K562 (cell line): ENCODE measurements around the gene FOXP3. TPM values are rescaled to one million over a fixed set of nuclear protein-coding genes. Genes with fewer than 3 reads are reported as not detected.

Experiments
- ADNP ChIP-seq: fragments of 200-800 bp; sonication (Bioruptor generic); IDR thresholded peaks from 2 replicates; pipeline ENCODE4 v1.6.1; 2016; ENCODE audit warnings: missing genetic modification characterization, missing compliant biosample characterization
- ETV6 ChIP-seq, 3 experiments: fragments of 150-350 bp in 1 of 3; sonication (generic) in 1 of 3; formaldehyde crosslinking in 1 of 3; IDR thresholded peaks; 2 replicates each; pipeline versions ENCODE4 v1.6.1 to v1.8.0; 2014 to 2022; ENCODE audit warnings: borderline replicate concordance in 2 of 3, low read depth in 2 of 3, antibody characterized with exemption in 1 of 3, low read length in 1 of 3, mild to moderate bottlenecking in 1 of 3, missing genetic modification reagents in 1 of 3
- ILK ChIP-seq: fragments of 450-650 bp; IDR thresholded peaks from 2 replicates; pipeline ENCODE4 v1.6.1; 2016; ENCODE audit warnings: missing genetic modification characterization, low read depth, mild to moderate bottlenecking, missing compliant biosample characterization, moderate library complexity, borderline replicate concordance
- KDM2B ChIP-seq: fragments of 250-450 bp; sonication (Bioruptor Pico); IDR thresholded peaks from 2 replicates; pipeline ENCODE4 v1.8.0; 2021; ENCODE audit warnings: mild to moderate bottlenecking, moderate library complexity
- MXI1 ChIP-seq: IDR thresholded peaks from 2 replicates; pipeline ENCODE4 v1.6.1; 2011; ENCODE audit warnings: low read depth, mild to moderate bottlenecking, improper control_type of control experiment, low read length
- NBN ChIP-seq: fragments of 450-650 bp; IDR thresholded peaks from 2 replicates; pipeline ENCODE4 v1.6.1; 2016; ENCODE audit warnings: low read depth, mild to moderate bottlenecking
- PHF20 ChIP-seq: fragments of 450-650 bp; IDR thresholded peaks from 2 replicates; pipeline ENCODE4 v1.6.1; 2018; ENCODE audit not compliant: partially characterized antibody
- POLR2A ChIP-seq: fragments of 450-650 bp; conservative IDR thresholded peaks from 2 replicates; pipeline ENCODE4 v1.6.1; 2016
- PTBP1 ChIP-seq: fragments of 200-400 bp; formaldehyde crosslinking; IDR thresholded peaks from 2 replicates; pipeline ENCODE4 v1.6.1; 2017; ENCODE audit warnings: low read depth, low read length
- PURB ChIP-seq: sonication (generic); formaldehyde crosslinking; IDR thresholded peaks from 2 replicates; pipeline ENCODE4 v1.9.0; 2021; ENCODE audit warnings: low read depth, mild to moderate bottlenecking, missing genetic modification reagents
- SAFB ChIP-seq: fragments of 200-400 bp; formaldehyde crosslinking; IDR thresholded peaks from 2 replicates; pipeline ENCODE4 v1.6.1; 2017; ENCODE audit warnings: low read depth, low read length, borderline replicate concordance
- SREBF2 ChIP-seq: sonication (generic); formaldehyde crosslinking; IDR thresholded peaks from 2 replicates; pipeline ENCODE4 v1.4.0; 2020; ENCODE audit warnings: mild to moderate bottlenecking, missing genetic modification reagents
- ZFX ChIP-seq: sonication (generic); formaldehyde crosslinking; IDR thresholded peaks from 2 replicates; pipeline ENCODE4 v1.8.0; 2022; ENCODE audit warnings: mild to moderate bottlenecking, missing genetic modification reagents, moderate library complexity
- ZNF232 ChIP-seq: sonication (generic); formaldehyde crosslinking; IDR thresholded peaks from 2 replicates; pipeline ENCODE4 v1.8.0; 2022; ENCODE audit warnings: mild to moderate bottlenecking, missing genetic modification reagents
- ZNF282 ChIP-seq: sonication (generic); formaldehyde crosslinking; IDR thresholded peaks from 2 replicates; pipeline ENCODE4 v1.8.1; 2023; ENCODE audit warnings: missing genetic modification reagents
- ZSCAN29 ChIP-seq: fragments of 450-650 bp; IDR thresholded peaks from 2 replicates; pipeline ENCODE4 v1.6.1; 2017
- polyA plus RNA-seq, 8 experiments: library from polyadenylated mRNA; depleted of rRNA in 4 of 8; stranded (reverse) in 5 of 8; unstranded in 3 of 8; fragments of >200 nt; fragmentation: Nextera tagmentation in 2 of 8; fragmentation: Illumina TruSeq in 1 of 8; extraction: Ambion mirVana in 2 of 8; extraction: Trizol in 1 of 8; gene quantifications; 2 replicates each; pipeline versions ENCODE4 v1.2.1 to v1.2.3, GENCODE V29; 2011 to 2014; ENCODE audit warnings: inconsistent platforms in 1 of 8, missing spikeins in 1 of 8
- total RNA-seq, 7 experiments: library from RNA; depleted of rRNA in 6 of 7; stranded (reverse); fragments of >200 nt in 6 of 7; fragmentation: Illumina TruSeq in 2 of 7; extraction: Trizol in 2 of 7; gene quantifications; 2 replicates each; pipeline versions ENCODE4 v1.2.1 to v1.2.3, GENCODE V29; 2011 to 2021; ENCODE audit warnings: low replicate concordance in 1 of 7
- TF ChIP-seq, protein P1 (sequence below), 2 experiments: fragments of 450-650 bp; conservative IDR thresholded peaks; 2 replicates each; pipeline ENCODE4 v1.6.1; 2017; ENCODE audit warnings: mild to moderate bottlenecking in 2 of 2, moderate library complexity in 2 of 2
- TF ChIP-seq, protein P2 (sequence below): fragments of 450-650 bp; formaldehyde crosslinking; IDR thresholded peaks from 2 replicates; pipeline ENCODE4 v1.4.0; 2022; ENCODE audit warnings: mild to moderate bottlenecking, moderate library complexity

FOXP3 gene
- total and polyA plus RNA-seq, 9 of the 15 experiments (the other 6 are each of a cell fraction or from before 2014, with no cell fraction given): 0.04 to 0.24 (median 0.07) TPM; not detected in 4

DNA sequence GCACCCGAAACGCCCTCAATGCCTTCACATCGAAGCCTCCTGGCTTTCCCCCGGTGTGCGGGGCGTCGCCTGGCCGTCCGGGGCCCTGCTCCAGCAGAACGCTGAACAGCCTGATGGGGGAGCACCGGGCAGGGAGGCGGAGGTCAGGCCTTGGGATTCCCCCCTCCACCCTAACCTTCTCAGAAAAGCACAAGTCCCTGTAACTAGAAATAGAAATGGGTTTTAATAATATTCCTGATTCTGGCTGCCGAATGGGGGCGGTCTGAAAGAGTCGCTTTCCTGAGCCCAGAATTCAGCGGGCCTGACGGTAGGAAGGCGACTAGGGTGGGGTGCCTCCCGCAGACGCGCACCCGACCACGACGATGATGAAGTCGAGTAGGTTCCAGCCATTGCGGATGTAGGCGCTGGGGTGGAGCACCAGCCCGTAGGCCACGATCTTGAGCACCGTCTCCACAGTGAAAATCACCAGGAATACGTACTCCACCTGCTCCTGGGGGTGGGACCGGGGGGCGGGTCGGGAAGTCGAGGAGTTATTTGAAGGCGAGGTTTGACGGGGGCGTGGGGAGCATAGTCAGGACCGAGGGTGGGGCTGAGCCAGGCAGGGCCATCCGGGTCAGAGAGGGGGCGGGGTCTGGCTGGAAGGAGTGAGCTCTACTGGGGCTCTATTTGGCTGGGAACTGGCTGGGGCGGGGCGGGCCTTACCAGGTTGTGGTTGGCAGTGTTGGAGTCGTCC lies 33.8 kb downstream of the FOXP3 start (continued):
- peak; percentile 59 for TF ChIP-seq ZFX (CRISPR knock-in tag)
- no peak for TF ChIP-seq PURB (CRISPR knock-in tag)
- TF ChIP-seq, protein P1, sequence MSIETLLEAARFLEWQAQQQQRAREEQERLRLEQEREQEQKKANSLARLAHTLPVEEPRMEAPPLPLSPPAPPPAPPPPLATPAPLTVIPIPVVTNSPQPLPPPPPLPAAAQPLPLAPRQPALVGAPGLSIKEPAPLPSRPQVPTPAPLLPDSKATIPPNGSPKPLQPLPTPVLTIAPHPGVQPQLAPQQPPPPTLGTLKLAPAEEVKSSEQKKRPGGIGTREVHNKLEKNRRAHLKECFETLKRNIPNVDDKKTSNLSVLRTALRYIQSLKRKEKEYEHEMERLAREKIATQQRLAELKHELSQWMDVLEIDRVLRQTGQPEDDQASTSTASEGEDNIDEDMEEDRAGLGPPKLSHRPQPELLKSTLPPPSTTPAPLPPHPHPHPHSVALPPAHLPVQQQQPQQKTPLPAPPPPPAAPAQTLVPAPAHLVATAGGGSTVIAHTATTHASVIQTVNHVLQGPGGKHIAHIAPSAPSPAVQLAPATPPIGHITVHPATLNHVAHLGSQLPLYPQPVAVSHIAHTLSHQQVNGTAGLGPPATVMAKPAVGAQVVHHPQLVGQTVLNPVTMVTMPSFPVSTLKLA (conservative IDR thresholded peaks at IDR 0.05): peak; percentile 35 to 62; a peak in 3 of 4 replicates
- no peak for TF ChIP-seq MXI1
- TF ChIP-seq NBN: no peak
- TF ChIP-seq POLR2A: 0 out of 2 replicates have a peak, but pooled peaks have one; percentile 21
- no peak for TF ChIP-seq ILK (tag)
- TF ChIP-seq SAFB: no peak
- TF ChIP-seq ZNF232 (CRISPR knock-in tag): no peak
- TF ChIP-seq, protein P2, sequence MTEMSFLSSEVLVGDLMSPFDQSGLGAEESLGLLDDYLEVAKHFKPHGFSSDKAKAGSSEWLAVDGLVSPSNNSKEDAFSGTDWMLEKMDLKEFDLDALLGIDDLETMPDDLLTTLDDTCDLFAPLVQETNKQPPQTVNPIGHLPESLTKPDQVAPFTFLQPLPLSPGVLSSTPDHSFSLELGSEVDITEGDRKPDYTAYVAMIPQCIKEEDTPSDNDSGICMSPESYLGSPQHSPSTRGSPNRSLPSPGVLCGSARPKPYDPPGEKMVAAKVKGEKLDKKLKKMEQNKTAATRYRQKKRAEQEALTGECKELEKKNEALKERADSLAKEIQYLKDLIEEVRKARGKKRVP (CRISPR knock-in tag): no peak
- no peak for TF ChIP-seq KDM2B (CRISPR knock-in tag)
- no peak for TF ChIP-seq PTBP1
- TF ChIP-seq ZSCAN29: no peak
- TF ChIP-seq PHF20: peak; percentile 47
- no peak for TF ChIP-seq ETV6 (IDR thresholded peaks at IDR 0.05; ENCODE audit: borderline replicate concordance in 1 of 2, low read depth in 2 of 2, low read length in 1 of 2)
- no peak for TF ChIP-seq ETV6 (CRISPR knock-in tag; IDR thresholded peaks at IDR 0.05; ENCODE audit: borderline replicate concordance)
- TF ChIP-seq ADNP (tag): no peak
- TF ChIP-seq SREBF2: no peak
- TF ChIP-seq ZNF282: no peak
